AG09319 (cell line): Measurements from ENCODE around the gene PPP2CA.

Source experiments
- DNase-seq: peaks from one replicate; pipeline ENCODE4 v3.0.0-alpha.2; 2010; ENCODE audit warnings: low read depth; ENCODE audit errors: extremely low read depth
- CTCF ChIP-seq: IDR thresholded peaks from 2 replicates; pipeline ENCODE4 v1.5.1; 2011; ENCODE audit warnings: low read depth, mild to moderate bottlenecking, inconsistent platforms, low read length, moderate library complexity

The PPP2CA gene

GRCh38 chr5:134183481-134183880 is 42.4 kb downstream of the PPP2CA start:
- no peak for DNase-seq
- no peak for TF ChIP-seq CTCF

- no peak for TF ChIP-seq CTCF
- no peak for DNase-seq
Observed at GRCh38 chr5:134178096-134178419, 47.8 kb downstream of the PPP2CA start.

DNA sequence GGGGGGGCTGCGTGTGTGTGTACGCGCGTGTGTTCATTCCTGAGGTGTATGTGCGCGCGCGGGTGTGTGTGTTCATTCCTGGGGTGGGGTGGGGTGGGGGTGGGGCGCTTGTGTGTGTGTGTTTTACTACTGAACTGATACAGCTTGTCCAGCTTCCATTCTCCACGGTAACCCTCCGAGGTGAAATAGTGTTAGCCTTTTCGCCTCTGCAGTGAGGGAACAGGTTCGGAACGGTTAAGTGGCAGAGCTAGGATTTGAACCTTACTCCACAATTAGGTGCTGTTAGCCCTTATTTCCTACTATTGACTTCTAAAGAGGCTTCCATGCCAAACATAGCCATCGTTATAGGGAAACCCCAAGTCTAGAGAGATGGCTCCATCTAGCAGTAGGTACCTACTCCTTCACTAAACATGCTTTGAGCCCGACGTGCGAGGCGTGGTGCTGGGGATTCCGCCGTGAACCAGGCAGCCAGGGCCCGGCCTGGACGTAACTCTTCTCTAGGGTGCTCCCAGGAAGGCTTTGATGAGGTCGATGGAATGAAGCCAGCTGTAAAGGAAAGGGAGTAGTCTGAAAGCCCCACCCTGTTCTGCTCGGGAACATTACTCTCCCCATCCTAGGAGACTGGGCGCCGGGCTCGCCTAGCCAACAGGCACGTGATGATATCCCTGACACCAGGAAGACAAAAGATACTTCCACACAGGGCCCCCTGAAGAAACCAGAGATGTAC is 48.3 kb downstream of the PPP2CA start:
- DNase-seq, result no peak
- no peak for TF ChIP-seq CTCF

- peak; percentile 44 for DNase-seq
- no peak for TF ChIP-seq CTCF
Observed at GRCh38 chr5:134176511-134177368, 49.1 kb downstream of the PPP2CA start, which contains the start of gene SKP1. Gene SKP1 (minus strand): TSS chr5:134176950. CDS start chr5:134174022, 2,928 bp downstream.

DNA sequence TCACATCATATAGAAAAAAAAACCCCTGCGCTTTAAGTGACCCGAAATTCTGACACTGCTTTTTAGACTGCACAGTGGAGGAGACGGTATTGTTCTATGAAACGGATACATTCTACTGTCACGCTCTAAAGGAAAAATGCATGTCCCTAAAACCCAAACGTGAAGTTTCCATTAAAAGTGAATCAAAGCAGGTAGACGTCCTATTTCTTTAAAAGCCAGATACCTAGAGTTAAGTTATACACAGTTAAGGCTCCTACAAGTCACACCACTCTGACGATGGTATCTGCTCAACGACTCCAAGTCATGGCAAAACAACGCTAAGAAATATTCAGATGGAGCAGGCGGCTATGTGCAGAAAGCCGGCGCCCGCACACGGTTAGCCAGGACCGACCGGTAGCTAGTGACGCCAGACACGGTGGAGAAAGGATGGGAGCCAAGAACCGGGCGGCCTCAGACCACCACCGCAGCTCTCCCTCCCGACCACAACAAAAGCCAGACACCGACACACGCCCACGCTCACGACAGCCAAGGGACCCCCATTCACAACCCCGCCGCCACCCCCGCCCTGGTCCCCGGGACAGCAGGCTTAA is 49.9 kb downstream of the PPP2CA start:
- no peak for DNase-seq
- TF ChIP-seq CTCF, result no peak

GRCh38 chr5:134174841-134175839 is 50.7 kb downstream of the PPP2CA start:
- DNase-seq, result no peak

More at GRCh38 chr5:134174841-134175839, 50.7 kb downstream of the PPP2CA start:
- no peak for TF ChIP-seq CTCF
